GM12872 (cell line): Measurements from ENCODE around the gene SLC35B2.

ENCODE experiments used
- CTCF ChIP-seq: IDR thresholded peaks from 3 replicates; pipeline ENCODE4 v1.5.1; 2011; ENCODE audit warnings: low read depth, mild to moderate bottlenecking, low read length, moderate library complexity; ENCODE audit not compliant: insufficient read depth

The SLC35B2 gene

GRCh38 chr6:44284867-44285266 is 27.5 kb upstream of the SLC35B2 start:
- no peak for TF ChIP-seq CTCF

GRCh38 chr6:44284121-44284520 is 26.8 kb upstream of the SLC35B2 start:
- no peak for TF ChIP-seq CTCF

GRCh38 chr6:44278774-44279697 is 21.7 kb upstream of the SLC35B2 start:
- no peak for TF ChIP-seq CTCF

- TF ChIP-seq CTCF, result no peak
Measured at GRCh38 chr6:44278315-44278714, 21.0 kb upstream of the SLC35B2 start.

- no peak for TF ChIP-seq CTCF
Measured at GRCh38 chr6:44277763-44278162, 20.4 kb upstream of the SLC35B2 start.

GRCh38 chr6:44276667-44277640 is 19.6 kb upstream of the SLC35B2 start:
- TF ChIP-seq CTCF, result no peak

- no peak for TF ChIP-seq CTCF
Measured at GRCh38 chr6:44275749-44276648, 18.7 kb upstream of the SLC35B2 start.
